Mesenchymal stem cell (in vitro differentiated cells and primary cell): ENCODE measurements around the gene USH2A.

Experiments
- DNase-seq: peaks from one replicate; pipeline ENCODE4 v3.0.0-alpha.2; 2013
- H2AFZ ChIP-seq: one replicate; pipeline ENCODE4 v1.6.1; 2013; ENCODE audit warnings: low read depth, mild to moderate bottlenecking, control low read depth, inconsistent platforms, low read length, moderate library complexity
- H2AK5ac ChIP-seq: 2 replicates; pipeline ENCODE4 v1.6.1; 2013; ENCODE audit warnings: low read length, moderate library complexity, mild to moderate bottlenecking, inconsistent platforms; ENCODE audit not compliant: severe bottlenecking
- H2BK120ac ChIP-seq: one replicate; pipeline ENCODE4 v1.6.1; 2013; ENCODE audit warnings: low read depth, mild to moderate bottlenecking, inconsistent platforms, low read length, moderate library complexity
- H2BK12ac ChIP-seq, 2 experiments: one replicate each; pipeline ENCODE4 v1.6.1; 2013; ENCODE audit warnings: inconsistent platforms in 2 of 2, low read length in 2 of 2, mild to moderate bottlenecking in 2 of 2, moderate library complexity in 2 of 2, control low read depth in 1 of 2
- H2BK15ac ChIP-seq: one replicate; pipeline ENCODE4 v1.6.1; 2013; ENCODE audit warnings: mild to moderate bottlenecking, low read depth, inconsistent platforms; ENCODE audit not compliant: poor library complexity, severe bottlenecking
- H2BK5ac ChIP-seq: 2 replicates; pipeline ENCODE4 v1.6.1; 2013; ENCODE audit warnings: low read depth, mild to moderate bottlenecking, low read length, control low read depth, inconsistent platforms; ENCODE audit not compliant: poor library complexity, severe bottlenecking
- H3K14ac ChIP-seq, 2 experiments: one replicate each; pipeline ENCODE4 v1.6.1; 2013; ENCODE audit warnings: inconsistent platforms in 2 of 2, low read length in 2 of 2, control low read depth in 1 of 2, mild to moderate bottlenecking in 1 of 2, moderate library complexity in 1 of 2
- H3K18ac ChIP-seq, 2 experiments: one replicate each; pipeline ENCODE4 v1.6.1; 2013; ENCODE audit warnings: inconsistent platforms in 2 of 2, low read length in 2 of 2, control low read depth in 1 of 2, low read depth in 1 of 2, mild to moderate bottlenecking in 1 of 2
- H3K23ac ChIP-seq, 2 experiments: one replicate each; pipeline ENCODE4 v1.6.1; 2013; ENCODE audit warnings: inconsistent platforms in 2 of 2, low read length in 2 of 2, mild to moderate bottlenecking in 2 of 2, moderate library complexity in 2 of 2, control low read depth in 1 of 2
- H3K27ac ChIP-seq: 2 replicates; pipeline ENCODE4 v1.5.1; 2013; ENCODE audit warnings: mild to moderate bottlenecking, moderate library complexity, low read length, control low read depth, inconsistent platforms; ENCODE audit not compliant: poor library complexity, severe bottlenecking
- H3K27me3 ChIP-seq, 2 experiments: 2 replicates each; pipeline versions ENCODE4 v1.6.1 to v1.7.0; 2013; ENCODE audit warnings: low read length in 2 of 2, mild to moderate bottlenecking in 2 of 2, moderate library complexity in 2 of 2, control low read depth in 1 of 2, inconsistent platforms in 1 of 2; ENCODE audit not compliant: control insufficient read depth in 1 of 2, insufficient read depth in 1 of 2
- H3K36me3 ChIP-seq, 2 experiments: 2 replicates each; pipeline versions ENCODE4 v1.6.1 to v1.7.0; 2013; ENCODE audit warnings: low read length in 2 of 2, control low read depth in 1 of 2, inconsistent platforms in 1 of 2, low read depth in 1 of 2, mild to moderate bottlenecking in 1 of 2; ENCODE audit not compliant: insufficient read depth in 2 of 2, control insufficient read depth in 1 of 2
- H3K4ac ChIP-seq, 2 experiments: one replicate each; pipeline ENCODE4 v1.6.1; 2013; ENCODE audit warnings: inconsistent platforms in 2 of 2, low read length in 2 of 2, mild to moderate bottlenecking in 2 of 2, moderate library complexity in 2 of 2, control low read depth in 1 of 2, low read depth in 1 of 2
- H3K4me1 ChIP-seq: 2 replicates; pipeline ENCODE4 v1.6.1; 2013; ENCODE audit warnings: low read depth, low read length, control low read depth; ENCODE audit not compliant: control insufficient read depth, insufficient read depth
- H3K4me2 ChIP-seq: 2 replicates; pipeline ENCODE4 v1.6.1; 2013; ENCODE audit warnings: low read length, mild to moderate bottlenecking, inconsistent platforms; ENCODE audit not compliant: poor library complexity, severe bottlenecking
- H3K4me3 ChIP-seq, 2 experiments: 2 replicates each; pipeline versions ENCODE4 v1.5.1 to v1.7.0; 2013; ENCODE audit warnings: low read length in 2 of 2, mild to moderate bottlenecking in 2 of 2, control low read depth in 1 of 2, low read depth in 1 of 2; ENCODE audit not compliant: insufficient read depth in 1 of 2
- H3K79me1 ChIP-seq: replicated peaks from 2 replicates; pipeline ENCODE4 v1.6.1; 2013; ENCODE audit warnings: mild to moderate bottlenecking, control low read depth, low read length, inconsistent platforms; ENCODE audit not compliant: poor library complexity, severe bottlenecking
- H3K9ac ChIP-seq: 2 replicates; pipeline ENCODE4 v1.7.0; 2013; ENCODE audit warnings: mild to moderate bottlenecking, low read length, moderate library complexity
- H3K9me3 ChIP-seq: 2 replicates; pipeline ENCODE4 v1.7.0; 2013; ENCODE audit warnings: mild to moderate bottlenecking, low read length; ENCODE audit not compliant: control insufficient read depth
- H4K8ac ChIP-seq: one replicate; pipeline ENCODE4 v1.6.1; 2013; ENCODE audit warnings: inconsistent platforms, mild to moderate bottlenecking, low read length, moderate library complexity
- H4K91ac ChIP-seq: one replicate; pipeline ENCODE4 v1.6.1; 2013; ENCODE audit warnings: mild to moderate bottlenecking, low read length, inconsistent platforms
- WGBS: methylation state at CpG from one replicate; pipeline ENCODE4 v1.1.7; 2013; ENCODE audit warnings: mixed read lengths; 5-methylcytosine and 5-hydroxymethylcytosine counted together

USH2A gene

GRCh38 chr1:215673943-215674342 lies 749.3 kb downstream of the USH2A start:
- Histone ChIP-seq H2BK12ac (no peak overlapping the region), H3K4ac (no peak overlapping the region), H3K9me3 (no peaks in the 10 kb centered on the region), H2AK5ac (no peak overlapping the region), H2BK5ac (no peak overlapping the region), H3K9ac (no peak overlapping the region), H3K4me3 (no peak overlapping the region), H2BK120ac (no peak overlapping the region), H3K14ac (no peak overlapping the region), H3K36me3 (no peaks in the 10 kb centered on the region), H4K8ac (no peak overlapping the region), H2AFZ (no peak overlapping the region), H3K27ac (no peak overlapping the region), H3K27me3 (no peaks in the 10 kb centered on the region), H2BK15ac (no peak overlapping the region), H3K79me1 (no peaks in the 10 kb centered on the region), H4K91ac (no peak overlapping the region), H3K18ac (no peak overlapping the region), H3K4me1 (no peaks in the 10 kb centered on the region), H3K23ac (no peak overlapping the region), H3K4me2 (no peak overlapping the region)
- no peak for DNase-seq
- 85% methylated on average over 4 of the region's 4 CpGs for WGBS

GRCh38 chr1:215672482-215672881 lies 750.8 kb downstream of the USH2A start:
- Histone ChIP-seq H3K4me1 (no peaks in the 10 kb centered on the region), H3K27me3 (no peaks in the 10 kb centered on the region), H2AK5ac (no peak overlapping the region), H3K14ac (no peak overlapping the region), H3K18ac (no peak overlapping the region), H3K4me3 (no peak overlapping the region), H3K9ac (no peak overlapping the region), H3K9me3 (no peaks in the 10 kb centered on the region), H3K79me1 (no peaks in the 10 kb centered on the region), H3K23ac (no peak overlapping the region), H4K91ac (no peak overlapping the region), H4K8ac (no peak overlapping the region), H2BK15ac (no peak overlapping the region), H2BK120ac (no peak overlapping the region), H2BK5ac (no peak overlapping the region), H3K4ac (no peak overlapping the region), H2AFZ (no peak overlapping the region), H2BK12ac (no peak overlapping the region), H3K27ac (no peak overlapping the region), H3K4me2 (no peak overlapping the region), H3K36me3 (no peaks in the 10 kb centered on the region)
- no peak for DNase-seq
- WGBS, result no CpG with 5 or more reads among the region's 2 CpGs

- Histone ChIP-seq H2BK12ac (no peak overlapping the region), H3K14ac (no peak overlapping the region), H3K4me3 (no peak overlapping the region), H3K4me2 (no peak overlapping the region), H3K79me1 (no peaks in the 10 kb centered on the region), H2BK120ac (no peak overlapping the region), H3K23ac (no peak overlapping the region), H2AK5ac (no peak overlapping the region), H3K36me3 (no peaks in the 10 kb centered on the region), H3K27me3 (no peaks in the 10 kb centered on the region), H3K9me3 (no peaks in the 10 kb centered on the region), H3K4me1 (no peaks in the 10 kb centered on the region), H2AFZ (no peak overlapping the region), H3K18ac (no peak overlapping the region), H3K4ac (no peak overlapping the region), H4K8ac (no peak overlapping the region), H2BK5ac (no peak overlapping the region), H2BK15ac (no peak overlapping the region), H3K9ac (no peak overlapping the region), H3K27ac (no peak overlapping the region), H4K91ac (no peak overlapping the region)
- WGBS, result 62% methylated on average over 3 of the region's 4 CpGs
- DNase-seq, result no peak
These were observed 753.3 kb downstream of the USH2A start for GRCh38 chr1:215669806-215670491.

GRCh38 chr1:215667761-215668160 lies 755.5 kb downstream of the USH2A start:
- H2AK5ac ChIP-seq, result no peak overlapping the region
- no peak overlapping the region for H4K8ac ChIP-seq
- no peak for DNase-seq
- H3K4ac ChIP-seq, result no peak overlapping the region
- no peaks in the 10 kb centered on the region for H3K4me1 ChIP-seq
- H3K4me3 ChIP-seq, result no peak overlapping the region
- no peak overlapping the region for H2AFZ ChIP-seq
- no peaks in the 10 kb centered on the region for H3K9me3 ChIP-seq
- no peak overlapping the region for H4K91ac ChIP-seq
- H2BK15ac ChIP-seq, result no peak overlapping the region
- H3K18ac ChIP-seq, result no peak overlapping the region
- H3K23ac ChIP-seq, result no peak overlapping the region
- H3K27me3 ChIP-seq, result no peaks in the 10 kb centered on the region
- no peak overlapping the region for H2BK5ac ChIP-seq
- no peak overlapping the region for H3K14ac ChIP-seq
- no peak overlapping the region for H3K27ac ChIP-seq
- no peak overlapping the region for H2BK12ac ChIP-seq
- no peaks in the 10 kb centered on the region for H3K79me1 ChIP-seq
- H3K4me2 ChIP-seq, result no peak overlapping the region
- H2BK120ac ChIP-seq, result no peak overlapping the region
- H3K36me3 ChIP-seq, result no peaks in the 10 kb centered on the region
- no CpG with 5 or more reads among the region's 2 CpGs for WGBS
- no peak overlapping the region for H3K9ac ChIP-seq
